ENCODE results near the gene ZWILCH.
A peak's percentile ranks its signal among the peaks of the same experiment; 100 is the strongest.
"Not testable (repeated sequence)": the region's sequence is repeated elsewhere in the genome, so short reads cannot be mapped to it uniquely, and the experiment has no call there.

ZWILCH gene

DNA sequence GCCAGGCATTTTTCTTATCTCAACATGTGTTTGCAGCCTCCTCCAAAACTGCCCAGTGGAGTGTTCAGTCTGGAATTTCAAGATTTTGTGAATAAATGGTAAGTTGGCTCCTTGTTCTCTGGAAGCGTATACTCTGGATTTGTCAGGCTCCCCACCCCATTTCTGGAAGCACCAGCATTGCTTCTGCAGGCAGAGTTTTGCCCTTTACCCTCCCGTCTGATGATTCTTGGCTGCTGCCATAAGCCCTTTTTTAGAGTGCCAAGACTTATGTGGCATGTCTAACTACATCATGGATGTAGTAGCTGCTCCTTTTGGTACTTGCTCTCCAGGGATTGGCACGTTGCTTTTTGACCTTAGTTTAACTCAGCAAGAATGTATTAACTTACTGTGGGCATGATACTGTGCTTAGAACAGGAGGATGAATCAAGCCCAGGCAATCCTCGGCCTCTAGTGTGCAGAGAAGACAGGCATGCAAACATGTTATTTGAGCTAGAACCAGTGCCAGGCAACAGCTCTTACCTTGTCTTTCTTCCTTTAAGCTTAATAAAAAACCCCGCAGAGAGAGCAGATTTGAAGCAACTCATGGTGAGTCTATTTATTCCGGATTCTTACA, 15.8 kb upstream of the ZWILCH start:
- DNase-seq, result no peak

DNA sequence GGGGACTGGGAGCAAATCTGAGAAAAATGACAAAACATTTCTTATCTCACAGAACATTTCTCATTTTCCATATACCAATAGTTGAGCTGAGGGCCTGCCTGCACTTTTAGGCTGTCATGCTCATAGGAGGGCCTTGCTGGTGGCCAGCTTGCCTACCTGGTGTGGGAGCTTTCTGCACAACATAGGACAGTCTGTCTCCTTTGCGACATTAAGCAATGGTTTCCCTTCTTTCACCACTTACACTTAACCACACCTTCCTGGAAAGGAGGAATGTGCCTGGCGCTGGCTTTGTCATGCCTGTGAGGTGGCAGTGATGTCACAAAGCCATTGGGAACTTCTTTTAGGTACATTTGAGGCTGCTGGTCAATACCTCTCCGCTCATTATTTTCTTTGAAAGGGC, 13.3 kb upstream of the ZWILCH start:
- no peak for DNase-seq

DNA sequence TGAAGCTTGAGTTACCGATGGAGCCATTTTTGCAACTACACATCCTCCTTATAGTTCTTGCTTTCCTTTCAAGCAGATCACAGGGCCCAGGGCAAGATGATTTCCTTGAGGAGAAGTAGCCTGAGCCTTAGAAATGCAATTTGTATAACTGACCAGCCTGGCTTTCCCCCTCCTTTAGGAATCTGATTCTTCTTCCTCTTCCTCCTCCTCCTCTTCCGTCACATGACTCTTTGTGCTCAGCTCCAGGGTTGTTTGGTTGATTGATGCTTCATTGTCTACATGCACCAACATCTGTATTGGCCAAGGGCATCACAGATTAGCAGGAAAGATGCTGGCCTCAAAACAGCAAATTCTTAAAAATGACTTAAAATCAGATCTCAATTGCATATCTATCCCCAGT, 10.9 kb upstream of the ZWILCH start:
- no peak for DNase-seq

DNA sequence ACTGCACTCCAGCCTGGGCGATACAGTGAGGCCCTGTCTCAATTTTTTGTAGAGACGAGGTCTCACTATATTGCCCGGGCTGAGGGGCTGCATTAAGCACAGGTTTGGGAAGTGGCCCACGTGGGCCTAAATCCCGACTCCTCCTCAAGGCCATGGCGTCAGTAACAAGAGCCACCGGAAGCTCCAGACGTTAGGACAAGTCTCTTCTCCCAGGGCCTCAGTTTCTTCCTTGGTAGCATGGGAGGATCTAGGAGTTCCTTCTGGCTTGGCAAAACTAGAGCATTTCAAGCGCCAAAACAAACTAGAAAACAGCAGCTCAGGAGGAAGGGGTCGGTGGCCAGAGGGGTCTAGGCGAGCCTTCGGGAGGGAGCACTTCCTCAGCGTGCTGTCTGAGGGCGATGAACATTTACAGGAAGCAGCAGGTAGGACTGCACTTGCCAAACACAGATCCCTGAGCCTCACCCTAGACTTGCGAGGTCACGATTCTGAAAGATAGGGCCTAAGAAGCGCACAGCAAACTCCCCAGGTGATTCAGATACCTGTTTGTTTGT, 8.1 kb upstream of the ZWILCH start:
- no peak for DNase-seq

DNA sequence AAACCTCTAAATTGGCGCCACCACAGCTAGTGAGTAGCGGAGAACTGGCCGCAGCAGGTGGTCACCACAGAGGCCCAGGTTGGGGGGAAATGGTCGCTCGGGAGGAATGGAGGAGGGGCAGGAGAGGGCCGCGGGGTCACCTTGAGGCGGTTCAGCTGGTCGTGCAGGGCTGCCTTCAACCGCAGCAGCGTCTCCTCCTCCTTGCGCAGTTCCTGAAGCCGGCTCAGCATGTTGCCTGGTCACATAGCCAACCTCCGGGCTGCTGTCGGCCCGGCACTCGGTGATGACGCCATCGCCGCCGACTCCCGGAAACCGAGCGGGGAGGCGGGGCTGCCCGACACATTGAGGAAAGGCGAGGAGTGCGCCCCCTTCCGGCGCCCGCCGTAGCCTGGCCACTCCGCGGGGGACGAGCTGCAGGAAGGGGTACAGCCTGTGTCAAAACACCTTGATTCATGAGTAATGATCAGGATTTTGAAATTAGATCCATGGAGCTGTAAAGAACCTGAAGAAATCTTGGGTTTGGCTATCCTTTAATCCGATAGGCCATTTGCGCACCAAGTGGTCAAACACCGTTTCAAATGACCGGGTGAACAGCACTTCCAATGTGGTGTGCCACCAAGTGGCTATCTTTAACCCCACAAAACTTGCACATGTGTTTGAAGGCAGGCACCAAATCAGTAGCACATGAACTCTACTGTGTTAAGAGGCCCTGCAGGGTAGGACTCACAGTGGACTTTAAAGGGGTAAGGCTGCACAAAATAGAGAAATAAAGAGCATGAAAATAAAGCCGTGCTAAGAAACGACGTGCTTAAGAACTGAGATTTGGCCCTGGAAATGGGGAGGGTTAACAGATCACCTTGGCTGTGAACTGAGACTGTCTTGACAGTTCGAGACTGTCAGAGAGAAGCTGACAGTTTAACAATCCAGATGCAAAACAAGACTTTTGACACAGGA, 7.3 kb upstream of the ZWILCH start, which contains the start of gene SNAPC5:
SNAPC5 (minus strand) TSS at position 261 of the 954 bp plus-strand sequence; CDS start at position 230, 31 bp downstream.
- DNase-seq, result peak; percentile 99

DNA sequence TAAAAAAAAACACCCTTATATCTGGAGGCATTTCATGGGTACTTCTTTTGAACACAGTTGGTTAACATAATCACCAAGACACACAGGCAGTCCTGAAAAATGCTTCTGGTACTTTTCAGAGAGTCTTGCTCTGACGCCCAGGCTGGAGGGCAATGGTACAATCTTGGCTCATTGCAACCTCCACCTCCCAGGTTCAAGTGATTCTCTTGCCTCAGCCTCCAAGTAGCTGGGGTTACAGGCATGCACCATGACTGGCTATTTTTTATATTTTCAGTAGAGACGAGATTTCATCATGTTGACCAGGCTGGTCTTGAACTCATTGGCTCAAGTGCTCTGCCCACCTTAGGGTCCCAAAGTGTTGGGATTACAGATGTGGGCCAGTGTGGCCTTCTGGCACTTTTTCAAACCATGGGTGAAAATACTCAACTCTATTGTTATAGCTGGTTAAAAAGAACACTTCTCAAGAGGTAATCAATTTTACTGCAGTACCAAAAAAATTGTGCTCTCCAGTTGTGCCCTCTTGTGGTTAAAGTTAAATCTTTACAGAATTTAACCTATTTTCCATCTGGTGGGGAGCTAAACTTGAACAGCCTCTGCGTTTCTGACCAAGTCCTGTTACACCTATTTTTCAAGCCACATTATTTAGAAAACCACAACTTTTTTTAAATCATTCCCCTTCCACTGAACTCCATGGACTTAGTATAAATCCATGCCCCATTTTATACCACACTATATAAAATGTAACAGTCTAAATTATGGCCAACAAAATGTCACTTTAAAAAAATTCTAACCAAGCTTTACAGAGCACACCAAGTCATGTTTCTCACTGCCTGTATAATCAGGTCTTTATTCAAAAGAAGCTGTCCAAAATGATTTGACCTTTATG, 6.4 kb upstream of the ZWILCH start:
- no peak for DNase-seq

- DNase-seq, result not testable (repeated sequence)
Observed at GRCh38 chr15:66500346-66500745, 4.8 kb upstream of the ZWILCH start.

GRCh38 chr15:66502491-66502890, 2.6 kb upstream of the ZWILCH start:
- DNase-seq, result no peak

DNA sequence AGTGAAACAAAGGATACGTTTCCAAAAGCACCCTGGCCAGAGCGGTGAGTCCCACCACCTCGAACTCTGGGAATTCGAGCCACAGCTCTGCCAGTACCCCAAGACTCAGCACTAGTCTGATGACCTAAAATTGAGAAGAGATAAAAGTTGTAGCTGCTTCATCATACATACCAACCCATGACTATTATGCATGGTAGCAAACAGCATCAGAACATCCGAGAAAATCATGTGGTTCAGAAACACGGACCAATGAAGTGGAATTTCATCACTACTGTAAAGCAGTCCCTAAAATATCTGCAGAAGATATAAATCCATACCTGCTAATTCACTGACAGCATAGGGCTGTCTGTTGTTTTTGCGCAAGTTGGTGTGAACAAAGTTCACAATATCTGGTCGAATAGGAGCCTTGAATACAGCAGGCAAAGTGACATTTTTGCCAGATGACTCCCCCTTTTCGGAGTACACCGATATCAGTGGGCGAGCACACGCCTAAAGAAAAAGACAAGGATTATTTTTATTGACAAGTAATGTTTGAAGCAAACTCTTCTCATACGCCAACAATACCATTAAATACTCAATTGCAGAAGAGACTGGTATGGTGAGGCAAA, 2.0 kb upstream of the ZWILCH start:
- not testable (repeated sequence) for DNase-seq

DNA sequence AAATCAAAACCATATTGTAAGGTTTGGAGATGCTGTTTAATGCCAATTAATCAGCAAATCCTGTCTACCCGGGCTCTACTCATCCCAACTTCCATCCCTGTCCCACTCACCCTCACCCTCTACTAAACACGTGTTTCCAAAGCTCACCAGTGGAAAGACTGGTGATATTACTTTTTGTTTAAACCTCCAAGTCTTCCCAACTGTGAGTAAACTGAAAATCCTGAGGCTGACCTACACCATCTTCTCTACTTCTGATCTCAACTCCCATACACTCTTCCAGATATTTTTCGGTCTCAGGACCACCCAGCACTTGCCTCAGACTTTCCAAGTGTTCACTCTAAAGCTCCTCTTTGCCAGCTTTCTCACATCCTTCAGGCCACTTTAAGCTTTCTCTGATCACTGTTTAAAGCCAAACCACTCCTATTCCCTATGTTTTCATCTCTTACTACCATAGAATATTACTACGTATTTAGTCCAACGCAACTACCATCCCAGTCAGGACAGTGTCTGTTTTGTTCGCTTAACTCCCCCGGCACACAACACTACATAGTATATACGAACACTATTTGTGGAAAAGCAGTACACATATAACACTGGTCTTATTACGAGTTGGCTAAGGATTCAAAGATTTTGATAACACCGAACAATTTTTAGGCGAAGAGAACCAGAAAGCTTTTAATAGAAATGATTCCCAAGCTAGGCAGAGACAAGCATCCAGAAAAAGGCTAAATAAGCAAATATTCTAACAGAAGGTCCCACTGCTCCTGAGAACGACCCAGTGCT, 1.2 kb upstream of the ZWILCH start:
- DNase-seq, result no peak

GRCh38 chr15:66505430-66505811, 295 bp downstream of the ZWILCH start:
- DNase-seq, result no peak

DNA sequence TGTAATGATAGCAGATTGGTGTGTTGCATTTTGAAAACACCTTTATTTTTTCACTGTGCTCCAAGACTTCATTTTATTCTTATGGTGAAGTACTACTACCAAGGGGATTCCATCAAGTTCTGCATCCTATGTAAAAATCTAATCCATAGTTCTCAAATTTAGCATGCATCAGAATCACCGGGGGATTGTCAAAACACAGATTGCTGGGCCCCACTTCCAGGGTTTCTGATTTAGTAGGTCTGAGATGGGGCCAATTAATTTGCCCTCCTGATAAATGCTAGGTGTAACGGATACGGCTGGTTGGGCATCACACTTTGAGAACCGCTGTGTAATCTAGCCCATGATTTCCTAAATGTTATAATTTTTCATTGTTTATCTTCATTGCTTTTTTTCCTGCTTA, 692 bp downstream of the ZWILCH start:
- no peak for DNase-seq

DNA sequence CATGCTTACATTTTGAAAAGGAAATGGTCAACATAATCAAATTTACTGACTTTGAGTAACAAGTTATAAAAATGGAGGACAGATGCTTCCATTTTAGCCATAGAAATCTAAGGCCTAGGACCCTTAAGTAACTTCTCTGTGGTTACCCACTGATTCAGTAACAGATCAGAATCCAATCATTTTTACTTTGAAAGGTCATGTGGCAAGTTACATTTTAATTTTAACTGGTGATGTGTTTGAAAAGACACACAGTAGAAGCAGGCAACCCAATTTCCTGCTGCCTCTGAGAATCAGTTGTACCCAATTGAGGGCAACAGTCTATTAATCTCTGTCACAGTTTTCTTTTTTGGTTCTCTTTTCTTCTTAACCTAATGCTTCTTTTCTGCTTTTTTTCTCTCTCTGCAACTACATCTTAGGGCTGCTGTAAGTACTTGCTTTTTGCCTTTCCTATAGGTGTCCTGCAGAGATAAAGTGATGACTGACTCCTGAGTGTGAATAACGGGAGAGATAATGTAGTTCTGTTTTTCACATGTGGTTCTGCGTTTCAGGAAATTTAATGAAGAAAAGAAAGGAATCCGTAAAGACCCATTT, 3.3 kb downstream of the ZWILCH start:
- no peak for DNase-seq

DNA sequence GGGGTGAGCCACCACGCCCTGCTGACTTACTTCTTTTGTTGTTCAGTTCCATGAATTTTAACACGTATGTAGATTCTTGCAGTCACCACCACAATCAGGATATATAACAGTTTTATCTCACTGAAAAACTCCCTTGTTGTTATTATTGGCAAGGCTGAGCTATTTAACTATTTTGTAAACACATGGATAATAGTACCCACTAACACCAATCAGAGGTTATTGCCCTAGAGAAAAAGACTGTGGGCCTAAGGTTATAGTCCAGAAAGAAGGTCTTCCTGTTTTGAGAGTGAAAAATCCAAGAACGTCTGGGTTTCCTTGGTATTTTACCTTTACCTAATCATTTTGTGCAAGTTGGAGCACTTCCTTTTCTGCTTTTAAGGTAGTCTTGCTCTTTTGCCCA, 9.5 kb downstream of the ZWILCH start:
- DNase-seq, result no peak

DNA sequence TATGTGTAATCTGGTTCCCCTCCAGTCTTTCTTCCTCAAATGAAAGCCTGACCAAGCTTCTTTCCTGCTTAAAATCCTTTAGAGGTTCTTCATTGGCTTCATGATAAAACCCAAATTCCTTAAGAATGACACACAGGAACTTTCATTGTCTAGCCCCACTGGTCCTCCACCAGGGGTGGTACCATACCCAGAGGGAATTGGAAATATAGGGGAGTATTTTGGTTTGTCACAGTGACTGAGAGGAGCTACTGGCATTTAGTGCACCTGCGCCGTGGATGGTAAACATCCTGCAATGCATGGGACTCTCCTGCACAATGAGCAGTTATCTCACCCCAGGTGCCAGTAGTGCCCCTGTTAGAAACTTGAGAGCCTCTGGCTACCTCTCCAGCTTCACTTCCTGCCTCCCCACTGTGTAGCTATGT, 10.8 kb downstream of the ZWILCH start:
- no peak for DNase-seq

DNA sequence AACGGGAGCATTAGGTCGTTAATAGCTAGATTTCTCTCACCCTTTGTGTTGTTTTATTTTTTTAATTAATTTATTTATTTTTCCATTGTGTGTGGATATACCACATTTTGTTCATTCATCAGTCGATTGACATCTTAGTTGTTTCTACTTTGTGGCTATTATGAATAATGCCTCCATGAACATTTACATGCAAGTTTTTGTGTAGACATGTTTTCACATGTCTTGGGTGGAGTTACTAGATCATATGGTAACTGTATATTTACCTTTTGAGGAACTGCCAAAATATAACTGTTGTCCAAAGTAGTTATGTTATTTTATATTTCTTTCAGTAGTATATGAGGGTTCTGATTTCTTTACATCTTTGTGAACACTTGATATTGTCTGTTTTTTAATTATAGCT, 18.8 kb downstream of the ZWILCH start:
- DNase-seq, result no peak

- no peak for DNase-seq
Observed at GRCh38 chr15:66524838-66525237, 19.7 kb downstream of the ZWILCH start.

GRCh38 chr15:66535056-66535455, 29.9 kb downstream of the ZWILCH start:
- no peak for DNase-seq

GRCh38 chr15:66542896-66543295, 37.8 kb downstream of the ZWILCH start:
- DNase-seq, result no peak

DNA sequence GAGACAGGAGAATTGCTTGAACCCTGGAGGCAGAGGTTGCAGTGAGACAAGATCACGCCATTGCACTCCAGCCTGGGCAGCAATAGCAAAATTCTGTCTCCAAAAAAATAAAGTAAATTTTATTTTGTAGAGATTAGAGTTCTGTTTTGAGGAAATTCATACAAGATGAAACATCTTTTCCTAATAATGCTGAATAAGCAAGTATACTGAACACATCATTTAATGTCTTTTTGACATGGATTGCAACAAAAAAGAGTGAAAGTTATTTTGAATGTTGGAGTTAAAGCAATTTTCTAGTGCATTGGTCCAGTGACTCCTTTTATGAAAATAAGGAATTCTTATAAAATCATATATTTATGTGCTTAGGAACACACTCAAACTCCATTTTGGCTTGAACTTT, 40.1 kb downstream of the ZWILCH start:
- DNase-seq, result no peak

- no peak for DNase-seq
Observed at GRCh38 chr15:66555685-66556084, 50.6 kb downstream of the ZWILCH start.

Measured in stimulated activated CD4-positive, alpha-beta T cell treated with anti-CD3 and anti-CD28 coated beads, Interleukin-4, amount 100 ng/mL, for 1 hour (primary cell).